Right lobe of liver (tissue), 4 donors: ENCODE measurements around the gene MPDZ.

Experiments
- CTCF ChIP-seq, 4 donors: fragments of 200-600 bp in 3 of 4; fragments of 450-650 bp in 1 of 4; IDR thresholded peaks; one replicate each; pipeline versions ENCODE4 v1.5.1 to v1.8.0; 2016 to 2022; ENCODE audit warnings: antibody characterized with exemption in 4 of 4, mild to moderate bottlenecking in 2 of 4
- POLR2A ChIP-seq: fragments of 450-650 bp; IDR thresholded peaks from one replicate; pipeline ENCODE4 v1.6.1; 2017; ENCODE audit warnings: antibody characterized with exemption, mild to moderate bottlenecking
- donor health status: DM: no; HTN: no; CAD: no.
- donor health status: DM: no; HTN: no; CAD: no.
- donor health status: DM: no; HTN: yes; CAD: no.

GRCh38 chr9:13296972-13297371 lies 17.5 kb upstream of the MPDZ start:
- TF ChIP-seq POLR2A (no peak), CTCF (IDR thresholded peaks at IDR 0.05) (no peak)
